Prostate gland (tissue), 2 donors: ENCODE measurements around the gene CNTNAP2.

ENCODE experiments used
- POLR2A ChIP-seq: fragments of 450-650 bp; IDR thresholded peaks from one replicate; pipeline ENCODE4 v1.6.1; 2016; ENCODE audit warnings: antibody characterized with exemption, mild to moderate bottlenecking
- POLR2AphosphoS5 ChIP-seq: sonication (generic); formaldehyde crosslinking; IDR thresholded peaks from one replicate; pipeline ENCODE4 v1.6.1; 2017; ENCODE audit warnings: antibody characterized with exemption
- TF ChIP-seq, protein P1 (sequence below), 4 experiments: fragments of 200-600 bp in 2 of 4; fragments of 450-650 bp in 2 of 4; sonication (generic) in 2 of 4; IDR thresholded peaks; 1 replicate in 3 of 4; 2 replicates in 1 of 4; pipeline ENCODE4 v1.5.1; 2016 to 2019; ENCODE audit warnings: antibody characterized with exemption in 4 of 4, mild to moderate bottlenecking in 2 of 4, moderate library complexity in 2 of 4

DNA sequence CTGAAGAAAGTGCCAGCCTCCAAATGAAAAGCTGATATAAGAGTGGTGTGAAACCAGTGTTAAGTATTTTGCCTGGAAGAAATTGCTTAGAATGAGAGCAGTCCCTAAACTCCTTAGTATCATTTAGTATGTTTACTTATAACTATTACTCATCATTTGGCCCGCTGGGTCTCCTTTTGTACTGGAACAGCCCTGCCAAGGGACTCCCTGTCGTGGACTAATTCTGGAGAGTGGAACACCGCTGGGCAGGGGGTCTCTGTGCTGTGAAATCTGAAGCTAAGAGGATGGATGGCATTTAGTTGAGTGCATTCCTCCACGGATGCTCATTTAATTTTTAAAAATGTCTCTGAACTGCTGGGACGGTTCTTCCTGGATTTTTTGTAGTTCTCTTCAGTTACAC lies 1584.1 kb downstream of the CNTNAP2 start:
- no peak for TF ChIP-seq POLR2AphosphoS5
- TF ChIP-seq, protein P1, sequence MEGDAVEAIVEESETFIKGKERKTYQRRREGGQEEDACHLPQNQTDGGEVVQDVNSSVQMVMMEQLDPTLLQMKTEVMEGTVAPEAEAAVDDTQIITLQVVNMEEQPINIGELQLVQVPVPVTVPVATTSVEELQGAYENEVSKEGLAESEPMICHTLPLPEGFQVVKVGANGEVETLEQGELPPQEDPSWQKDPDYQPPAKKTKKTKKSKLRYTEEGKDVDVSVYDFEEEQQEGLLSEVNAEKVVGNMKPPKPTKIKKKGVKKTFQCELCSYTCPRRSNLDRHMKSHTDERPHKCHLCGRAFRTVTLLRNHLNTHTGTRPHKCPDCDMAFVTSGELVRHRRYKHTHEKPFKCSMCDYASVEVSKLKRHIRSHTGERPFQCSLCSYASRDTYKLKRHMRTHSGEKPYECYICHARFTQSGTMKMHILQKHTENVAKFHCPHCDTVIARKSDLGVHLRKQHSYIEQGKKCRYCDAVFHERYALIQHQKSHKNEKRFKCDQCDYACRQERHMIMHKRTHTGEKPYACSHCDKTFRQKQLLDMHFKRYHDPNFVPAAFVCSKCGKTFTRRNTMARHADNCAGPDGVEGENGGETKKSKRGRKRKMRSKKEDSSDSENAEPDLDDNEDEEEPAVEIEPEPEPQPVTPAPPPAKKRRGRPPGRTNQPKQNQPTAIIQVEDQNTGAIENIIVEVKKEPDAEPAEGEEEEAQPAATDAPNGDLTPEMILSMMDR (IDR thresholded peaks at IDR 0.05): no peak
- TF ChIP-seq POLR2A: no peak
